Transverse colon (tissue), 4 donors: ENCODE measurements around the gene PPIL1.

Source experiments
- CTCF ChIP-seq, 5 experiments: fragments of 200-600 bp in 3 of 5; fragments of 450-650 bp in 2 of 5; sonication (generic) in 3 of 5; IDR thresholded peaks; 1 replicate in 2 of 5; 2 replicates in 3 of 5; pipeline ENCODE4 v1.5.1; 2016 to 2017; ENCODE audit warnings: antibody characterized with exemption in 5 of 5, inconsistent platforms in 3 of 5, mild to moderate bottlenecking in 2 of 5, moderate library complexity in 1 of 5
- EP300 ChIP-seq: sonication (generic); formaldehyde crosslinking; IDR thresholded peaks from one replicate; pipeline ENCODE4 v1.6.1; 2017; ENCODE audit warnings: antibody characterized with exemption, low read depth
- POLR2A ChIP-seq: fragments of 450-650 bp; IDR thresholded peaks from one replicate; pipeline ENCODE4 v1.6.1; 2016; ENCODE audit warnings: antibody characterized with exemption, mild to moderate bottlenecking, moderate library complexity
- POLR2AphosphoS5 ChIP-seq, 3 donors: sonication (generic); formaldehyde crosslinking; IDR thresholded peaks; one replicate each; pipeline ENCODE4 v1.6.1; 2016; ENCODE audit warnings: antibody characterized with exemption in 3 of 3

DNA sequence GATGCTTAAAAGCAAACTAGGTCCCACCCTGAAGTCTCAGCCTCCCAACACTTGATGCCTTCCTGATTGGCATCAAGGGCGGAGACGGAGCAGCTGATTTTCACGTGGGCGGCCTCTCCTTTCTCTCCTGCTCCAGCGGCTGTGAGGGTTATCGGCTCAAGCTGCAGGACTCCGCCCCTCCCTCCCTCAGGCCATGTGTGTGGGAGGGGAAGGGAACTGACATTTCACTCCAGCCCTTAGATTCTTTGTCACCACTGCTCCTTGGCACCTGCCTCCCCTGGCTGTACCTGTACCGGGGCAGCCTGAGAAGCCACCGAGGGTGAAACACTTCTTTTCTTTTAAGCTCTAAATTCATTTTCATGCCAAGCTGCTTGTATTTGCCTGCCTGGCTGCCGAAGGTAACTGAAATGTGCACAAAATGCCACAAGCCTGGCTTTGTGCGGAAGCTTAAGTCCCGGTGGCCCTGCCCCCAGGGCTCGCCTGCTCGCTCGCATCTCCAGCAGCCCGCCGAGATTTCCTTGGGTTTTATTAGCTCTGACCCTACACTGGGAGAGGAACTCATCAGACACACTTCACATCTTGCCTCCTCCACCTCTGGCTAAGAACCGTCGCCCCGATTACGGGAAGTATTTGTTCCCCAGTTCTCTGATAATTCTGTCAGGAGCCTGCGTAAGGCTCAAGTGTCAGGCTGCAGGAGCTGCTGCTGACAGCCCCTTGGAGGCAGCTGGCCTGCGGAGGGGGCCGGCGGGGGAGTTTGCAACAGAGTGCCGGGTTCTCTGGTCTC, 25.8 kb downstream of the PPIL1 start:
- TF ChIP-seq CTCF (IDR thresholded peaks at IDR 0.05), result no peak
- no peak for TF ChIP-seq POLR2A
- no peak for TF ChIP-seq EP300
- TF ChIP-seq POLR2AphosphoS5 (IDR thresholded peaks at IDR 0.05), result no peak
